ENCODE measurements around the gene MMUT.
A peak's percentile ranks its signal among the peaks of the same experiment; 100 is the strongest.
"Not testable (repeated sequence)": the region's sequence is repeated elsewhere in the genome, so short reads cannot be mapped to it uniquely, and the experiment has no call there.

MMUT gene

DNA sequence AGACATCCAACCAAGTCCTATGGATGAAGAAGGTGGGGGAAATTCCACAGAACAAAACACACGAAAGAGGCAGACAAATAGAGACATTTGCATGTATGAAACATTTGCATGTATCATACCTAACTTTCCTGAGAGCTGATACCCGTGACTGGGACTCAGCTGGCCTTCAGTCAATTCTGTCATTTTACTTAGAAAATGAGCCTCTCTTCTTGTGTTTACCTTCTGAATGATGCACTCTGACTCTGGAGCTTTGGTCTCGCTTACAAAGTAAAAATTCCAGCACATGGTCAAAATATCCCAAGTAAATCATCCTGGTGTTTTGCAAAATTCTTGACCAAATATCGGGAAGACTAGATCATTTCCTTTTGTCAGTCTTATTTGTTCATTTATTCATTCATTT lies 46.9 kb downstream of the MMUT start:
- TF ChIP-seq ZFX (IDR thresholded peaks at IDR 0.05; ENCODE audit: borderline replicate concordance) (no peak), CTCF (IDR thresholded peaks at IDR 0.05) (no peak)
- no peak overlapping the region for H3K27ac ChIP-seq

DNA sequence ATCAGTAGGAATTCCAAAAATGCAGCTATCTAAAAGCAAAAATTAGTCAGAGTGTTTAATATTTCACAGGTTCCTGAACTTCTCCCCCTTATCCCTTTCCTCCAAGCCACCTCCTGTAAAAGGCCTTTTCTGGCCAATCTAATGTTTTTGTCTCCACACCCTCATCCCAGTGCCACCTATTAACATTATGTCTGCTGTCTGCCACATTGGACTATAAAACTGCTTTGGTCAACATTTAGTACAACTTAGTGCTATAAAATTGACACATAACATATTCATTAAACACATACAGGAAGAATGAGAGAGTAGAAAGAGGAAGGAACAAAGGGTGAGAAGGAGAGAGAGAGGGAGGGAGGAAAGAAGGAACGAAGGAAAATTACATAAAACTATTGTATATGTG lies 47.7 kb downstream of the MMUT start:
- TF ChIP-seq CTCF (IDR thresholded peaks at IDR 0.05) = no peak
- no peak for TF ChIP-seq ZFX (IDR thresholded peaks at IDR 0.05; ENCODE audit: borderline replicate concordance)
- no peak overlapping the region for H3K27ac ChIP-seq

- TF ChIP-seq CTCF (IDR thresholded peaks at IDR 0.05) (no peak), ZFX (IDR thresholded peaks at IDR 0.05; ENCODE audit: borderline replicate concordance) (no peak)
- no peak overlapping the region for H3K27ac ChIP-seq
Observed at GRCh38 chr6:49410564-49410963, 52.5 kb downstream of the MMUT start.

- TF ChIP-seq ZFX (IDR thresholded peaks at IDR 0.05; ENCODE audit: borderline replicate concordance) (no peak), CTCF (IDR thresholded peaks at IDR 0.05) (peak; percentile 86)
- no peak overlapping the region for H3K27ac ChIP-seq
Observed at GRCh38 chr6:49409951-49410542, 53.0 kb downstream of the MMUT start.

GRCh38 chr6:49406250-49406970 lies 56.6 kb downstream of the MMUT start:
- no peak for TF ChIP-seq ZFX (IDR thresholded peaks at IDR 0.05; ENCODE audit: borderline replicate concordance)
- no peak for TF ChIP-seq CTCF (IDR thresholded peaks at IDR 0.05)

DNA sequence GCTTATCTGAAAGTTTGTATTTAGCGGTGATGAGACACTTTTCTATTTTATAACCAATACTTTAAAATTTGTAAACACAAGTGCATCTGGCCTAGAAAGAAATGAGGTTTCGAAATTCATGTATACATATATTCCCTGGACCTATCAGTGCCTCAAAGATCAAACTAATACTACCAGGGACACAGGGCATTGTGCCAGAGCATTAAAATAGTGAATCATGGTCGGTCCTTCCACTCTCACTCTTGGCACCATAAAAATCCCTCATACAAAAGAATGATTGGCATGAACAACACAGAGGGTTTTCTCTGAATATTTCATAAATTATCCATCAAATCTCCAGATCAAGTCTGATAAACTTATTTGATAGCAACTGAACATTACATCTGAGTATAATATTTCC lies 62.0 kb downstream of the MMUT start:
- TF ChIP-seq ZFX (IDR thresholded peaks at IDR 0.05; ENCODE audit: borderline replicate concordance) (no peak), CTCF (IDR thresholded peaks at IDR 0.05) (no peak)

More at GRCh38 chr6:49406250-49406970, 56.6 kb downstream of the MMUT start:
- H3K27ac ChIP-seq = no peak overlapping the region

DNA sequence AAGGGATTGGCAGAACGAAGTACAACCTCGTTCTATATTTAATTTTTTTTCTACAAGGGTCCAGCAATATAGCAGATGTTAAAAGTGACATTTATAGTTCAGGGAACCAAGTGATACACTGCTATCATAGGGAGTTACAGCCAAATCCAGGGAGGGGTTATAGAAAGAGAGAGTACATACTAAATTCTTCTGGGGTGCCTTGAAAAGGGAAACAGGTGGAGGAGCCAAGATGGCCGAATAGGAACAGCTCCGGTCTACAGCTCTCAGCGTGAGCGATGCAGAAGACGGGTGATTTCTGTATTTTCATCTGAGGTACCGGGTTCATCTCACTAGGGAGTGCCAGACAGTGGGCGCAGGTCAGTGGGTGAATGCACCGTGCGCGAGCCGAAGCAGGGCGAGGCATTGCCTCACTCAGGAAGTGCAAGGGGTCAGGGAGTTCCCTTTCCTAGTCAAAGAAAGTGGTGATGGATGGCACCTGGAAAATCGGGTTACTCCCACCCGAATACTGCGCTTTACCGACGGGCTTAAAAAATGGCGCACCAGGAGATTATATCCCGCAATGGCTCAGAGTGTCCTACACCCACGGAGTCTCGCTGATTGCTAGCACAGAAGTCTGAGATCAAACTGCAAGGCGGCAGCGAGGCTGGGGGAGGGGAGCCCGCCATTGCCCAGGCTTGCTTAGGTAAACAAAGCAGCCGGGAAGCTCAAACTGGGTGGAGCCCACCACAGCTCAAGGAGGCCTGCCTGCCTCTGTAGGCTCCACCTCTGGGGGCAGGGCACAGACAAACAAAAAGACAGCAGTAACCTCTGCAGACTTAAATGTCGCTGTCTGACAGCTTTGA lies 76.2 kb downstream of the MMUT start:
- not testable (repeated sequence) for H3K27ac ChIP-seq

More for the DNA sequence above, 62.0 kb downstream of the MMUT start:
- no peak overlapping the region for H3K27ac ChIP-seq
